Measurements from ENCODE around the gene MPV17L2. TPM values are rescaled to one million over a fixed set of nuclear protein-coding genes. Genes with fewer than 3 reads are reported as not detected.

MPV17L2 gene
- total RNA-seq, 1 donor from 2014 or later = 17.2 TPM

DNA sequence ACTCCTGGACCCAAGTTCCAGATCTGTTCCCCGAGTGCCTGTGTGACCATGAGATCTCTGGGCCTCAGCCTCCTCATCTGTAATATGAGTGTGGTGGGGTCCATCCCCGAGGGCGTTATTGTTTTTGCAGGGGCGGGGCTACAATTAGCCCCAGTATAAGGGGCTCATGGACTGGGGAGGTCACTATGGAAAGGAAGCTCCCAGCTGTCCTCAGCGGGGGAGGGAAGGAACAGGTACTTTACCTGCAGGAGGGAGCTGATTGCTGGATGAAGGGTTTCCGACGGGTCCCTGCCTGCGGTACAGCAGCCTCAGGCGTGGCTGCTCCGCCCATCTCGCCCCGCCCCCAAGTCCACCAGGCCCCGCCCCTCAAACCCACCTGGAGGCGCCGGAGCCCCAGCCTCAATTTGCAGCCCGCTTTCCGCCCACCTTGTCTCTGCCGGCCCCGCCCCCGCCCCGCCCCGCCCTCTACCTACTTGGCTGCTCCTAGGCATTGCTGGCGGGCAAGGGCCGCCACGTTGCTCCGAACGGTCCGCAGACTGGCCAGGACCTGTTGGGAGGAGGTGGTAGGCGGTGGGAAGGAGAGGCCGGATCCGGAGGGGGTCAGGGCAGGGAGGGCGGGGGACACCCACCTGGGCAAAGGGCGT lies 27.7 kb downstream of the MPV17L2 start:
- Mint-ChIP-seq H3K4me1 (peaks cover 8% of the 10 kb centered on the region), H3K27ac (ENCODE audit: unreplicated experiment) (no peak overlapping the region), H3K27me3 (ENCODE audit: low read depth) (peaks cover 62% of the 10 kb centered on the region), H3K36me3 (ENCODE audit: low read depth) (no peaks in the 10 kb centered on the region), H3K9me3 (peaks cover 2% of the 10 kb centered on the region), H3K4me3 (no peak overlapping the region)
- no peak for DNase-seq (ENCODE audit: low read depth, low spot score)
- TF ChIP-seq, protein P1, sequence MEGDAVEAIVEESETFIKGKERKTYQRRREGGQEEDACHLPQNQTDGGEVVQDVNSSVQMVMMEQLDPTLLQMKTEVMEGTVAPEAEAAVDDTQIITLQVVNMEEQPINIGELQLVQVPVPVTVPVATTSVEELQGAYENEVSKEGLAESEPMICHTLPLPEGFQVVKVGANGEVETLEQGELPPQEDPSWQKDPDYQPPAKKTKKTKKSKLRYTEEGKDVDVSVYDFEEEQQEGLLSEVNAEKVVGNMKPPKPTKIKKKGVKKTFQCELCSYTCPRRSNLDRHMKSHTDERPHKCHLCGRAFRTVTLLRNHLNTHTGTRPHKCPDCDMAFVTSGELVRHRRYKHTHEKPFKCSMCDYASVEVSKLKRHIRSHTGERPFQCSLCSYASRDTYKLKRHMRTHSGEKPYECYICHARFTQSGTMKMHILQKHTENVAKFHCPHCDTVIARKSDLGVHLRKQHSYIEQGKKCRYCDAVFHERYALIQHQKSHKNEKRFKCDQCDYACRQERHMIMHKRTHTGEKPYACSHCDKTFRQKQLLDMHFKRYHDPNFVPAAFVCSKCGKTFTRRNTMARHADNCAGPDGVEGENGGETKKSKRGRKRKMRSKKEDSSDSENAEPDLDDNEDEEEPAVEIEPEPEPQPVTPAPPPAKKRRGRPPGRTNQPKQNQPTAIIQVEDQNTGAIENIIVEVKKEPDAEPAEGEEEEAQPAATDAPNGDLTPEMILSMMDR (conservative IDR thresholded peaks at IDR 0.05) = no peak

- H3K9me3 Mint-ChIP-seq = peaks cover 2% of the 10 kb centered on the region
- peaks cover 8% of the 10 kb centered on the region for H3K4me1 Mint-ChIP-seq
- H3K27me3 Mint-ChIP-seq (ENCODE audit: low read depth) = peaks cover 72% of the 10 kb centered on the region
- H3K4me3 Mint-ChIP-seq = no peak overlapping the region
- H3K36me3 Mint-ChIP-seq (ENCODE audit: low read depth) = no peaks in the 10 kb centered on the region
- H3K27ac Mint-ChIP-seq (ENCODE audit: unreplicated experiment) = no peak overlapping the region
- DNase-seq (ENCODE audit: low read depth, low spot score) = no peak
- TF ChIP-seq, protein P1 (conservative IDR thresholded peaks at IDR 0.05) = no peak
Observed at GRCh38 chr19:18221815-18222725, 29.1 kb downstream of the MPV17L2 start.

- TF ChIP-seq, protein P1 (conservative IDR thresholded peaks at IDR 0.05) = no peak
- Mint-ChIP-seq H3K27me3 (ENCODE audit: low read depth) (peaks cover 78% of the 10 kb centered on the region), H3K4me1 (peaks cover 8% of the 10 kb centered on the region), H3K36me3 (ENCODE audit: low read depth) (no peaks in the 10 kb centered on the region), H3K9me3 (peaks cover 2% of the 10 kb centered on the region), H3K4me3 (peak overlapping the region; percentile 91), H3K27ac (ENCODE audit: unreplicated experiment) (peak overlapping the region; percentile 92)
- peak; percentile 64 for DNase-seq (ENCODE audit: low read depth, low spot score)
Observed at GRCh38 chr19:18223860-18224524, 31.0 kb downstream of the MPV17L2 start.

DNA sequence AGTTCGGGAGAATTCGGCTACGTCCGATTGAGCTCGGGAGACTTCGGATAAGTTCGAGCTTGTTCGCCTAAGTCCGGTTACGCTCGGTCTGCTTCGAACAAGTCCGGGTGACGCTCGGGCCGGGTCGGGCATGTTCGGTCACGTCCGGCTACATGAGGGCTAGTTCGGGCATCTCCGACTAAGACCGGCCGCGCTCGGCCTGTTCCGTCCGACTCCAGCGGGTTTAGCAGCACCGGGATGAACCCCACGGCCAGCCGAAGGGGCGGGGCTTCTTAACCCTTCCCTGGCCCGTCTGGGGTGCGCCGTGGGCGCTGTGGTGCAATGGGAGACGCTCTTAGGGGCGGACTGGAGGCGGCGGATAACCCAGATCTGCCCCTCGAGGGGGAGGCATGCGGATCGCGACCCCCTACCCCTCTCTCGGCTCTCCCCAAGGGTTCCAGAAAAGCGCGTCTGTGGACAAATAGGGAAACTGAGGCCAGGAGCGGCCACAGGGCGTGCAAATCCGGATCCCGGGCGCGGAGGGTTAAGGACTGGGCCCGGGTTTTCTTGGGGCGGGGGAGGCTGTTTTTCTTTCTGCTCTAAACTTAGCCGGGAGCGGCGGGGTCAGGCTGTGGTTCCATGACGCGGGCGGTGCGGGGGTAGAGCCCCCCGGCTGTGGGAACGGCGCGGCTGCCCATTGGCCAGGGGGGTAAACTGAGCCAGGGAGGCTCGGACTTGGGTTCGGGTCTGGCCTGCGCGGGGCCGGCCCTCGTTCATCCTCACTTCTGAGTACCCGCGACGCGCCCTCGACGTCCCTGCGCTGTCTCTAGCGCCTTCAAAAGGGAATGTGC lies 31.7 kb downstream of the MPV17L2 start:
- DNase-seq (ENCODE audit: low read depth, low spot score) = peak; percentile 96
- H3K9me3 Mint-ChIP-seq = peaks cover 2% of the 10 kb centered on the region
- peak overlapping the region; percentile 91 for H3K4me3 Mint-ChIP-seq
- TF ChIP-seq, protein P1 (conservative IDR thresholded peaks at IDR 0.05) = no peak
- H3K27me3 Mint-ChIP-seq (ENCODE audit: low read depth) = peaks cover 75% of the 10 kb centered on the region
- peaks cover 8% of the 10 kb centered on the region for H3K4me1 Mint-ChIP-seq
- peak overlapping the region; percentile 92 for H3K27ac Mint-ChIP-seq (ENCODE audit: unreplicated experiment)
- no peaks in the 10 kb centered on the region for H3K36me3 Mint-ChIP-seq (ENCODE audit: low read depth)

GRCh38 chr19:18225355-18225701 lies 32.3 kb downstream of the MPV17L2 start:
- TF ChIP-seq, protein P1 (conservative IDR thresholded peaks at IDR 0.05) = no peak

More at GRCh38 chr19:18225355-18225701, 32.3 kb downstream of the MPV17L2 start:
- H3K4me1 Mint-ChIP-seq = peaks cover 8% of the 10 kb centered on the region
- DNase-seq (ENCODE audit: low read depth, low spot score) = no peak
- peaks cover 2% of the 10 kb centered on the region for H3K9me3 Mint-ChIP-seq
- no peak overlapping the region for H3K4me3 Mint-ChIP-seq
- H3K36me3 Mint-ChIP-seq (ENCODE audit: low read depth) = no peaks in the 10 kb centered on the region
- H3K27ac Mint-ChIP-seq (ENCODE audit: unreplicated experiment) = no peak overlapping the region
- peaks cover 74% of the 10 kb centered on the region for H3K27me3 Mint-ChIP-seq (ENCODE audit: low read depth)
